Activated CD4-positive, alpha-beta T cell treated with anti-CD3 and anti-CD28 coated beads for 24 hours (primary cell): Measurements from ENCODE around the gene SASH3.

Source experiments
- DNase-seq, 2 donors: peaks; one replicate each; pipeline ENCODE4 v3.0.0-alpha.2; 2020; ENCODE audit warnings: low read depth in 2 of 2

Gene SASH3

GRCh38 chrX:129783291-129783713 lies 3.6 kb downstream of the SASH3 start:
- DNase-seq = no peak

GRCh38 chrX:129784371-129784770 lies 4.6 kb downstream of the SASH3 start:
- DNase-seq = no peak

GRCh38 chrX:129785160-129785947 lies 5.6 kb downstream of the SASH3 start:
- no peak for DNase-seq

- DNase-seq = no peak
Measured at GRCh38 chrX:129786210-129786651, 6.5 kb downstream of the SASH3 start.

GRCh38 chrX:129787336-129788055 lies 7.7 kb downstream of the SASH3 start:
- no peak for DNase-seq

- no peak for DNase-seq
Measured at GRCh38 chrX:129788527-129788926, 8.8 kb downstream of the SASH3 start.

- no peak for DNase-seq
Measured at GRCh38 chrX:129790146-129790545, 10.4 kb downstream of the SASH3 start.

GRCh38 chrX:129790808-129791207 lies 11.1 kb downstream of the SASH3 start:
- no peak for DNase-seq

GRCh38 chrX:129791336-129791735 lies 11.6 kb downstream of the SASH3 start:
- no peak for DNase-seq

- DNase-seq = no peak
Measured at GRCh38 chrX:129791961-129792570, 12.3 kb downstream of the SASH3 start.

GRCh38 chrX:129792586-129793291 lies 13.0 kb downstream of the SASH3 start:
- no peak for DNase-seq

GRCh38 chrX:129793604-129794191 lies 13.9 kb downstream of the SASH3 start:
- DNase-seq = no peak

- DNase-seq = no peak
Measured at GRCh38 chrX:129795584-129795983, 15.8 kb downstream of the SASH3 start.

- no peak for DNase-seq
Measured at GRCh38 chrX:129797251-129797906, 17.6 kb downstream of the SASH3 start.

- DNase-seq = no peak
Measured at GRCh38 chrX:129798456-129798855, 18.7 kb downstream of the SASH3 start.

GRCh38 chrX:129798888-129799287 lies 19.1 kb downstream of the SASH3 start:
- DNase-seq = no peak

GRCh38 chrX:129800186-129800585 lies 20.4 kb downstream of the SASH3 start:
- no peak for DNase-seq

GRCh38 chrX:129802863-129803262 lies 23.1 kb downstream of the SASH3 start:
- no peak for DNase-seq

GRCh38 chrX:129804806-129805205 lies 25.1 kb downstream of the SASH3 start:
- DNase-seq = no peak

GRCh38 chrX:129808158-129808828 lies 28.5 kb downstream of the SASH3 start:
- no peak for DNase-seq
